Measurements from ENCODE around the gene ZFYVE28. TPM values are rescaled to one million over a fixed set of nuclear protein-coding genes. Genes with fewer than 3 reads are reported as not detected.

The ZFYVE28 gene
- total and polyA plus RNA-seq, 2 experiments from 2014 or later, result 4.6 to 9.6 TPM

DNA sequence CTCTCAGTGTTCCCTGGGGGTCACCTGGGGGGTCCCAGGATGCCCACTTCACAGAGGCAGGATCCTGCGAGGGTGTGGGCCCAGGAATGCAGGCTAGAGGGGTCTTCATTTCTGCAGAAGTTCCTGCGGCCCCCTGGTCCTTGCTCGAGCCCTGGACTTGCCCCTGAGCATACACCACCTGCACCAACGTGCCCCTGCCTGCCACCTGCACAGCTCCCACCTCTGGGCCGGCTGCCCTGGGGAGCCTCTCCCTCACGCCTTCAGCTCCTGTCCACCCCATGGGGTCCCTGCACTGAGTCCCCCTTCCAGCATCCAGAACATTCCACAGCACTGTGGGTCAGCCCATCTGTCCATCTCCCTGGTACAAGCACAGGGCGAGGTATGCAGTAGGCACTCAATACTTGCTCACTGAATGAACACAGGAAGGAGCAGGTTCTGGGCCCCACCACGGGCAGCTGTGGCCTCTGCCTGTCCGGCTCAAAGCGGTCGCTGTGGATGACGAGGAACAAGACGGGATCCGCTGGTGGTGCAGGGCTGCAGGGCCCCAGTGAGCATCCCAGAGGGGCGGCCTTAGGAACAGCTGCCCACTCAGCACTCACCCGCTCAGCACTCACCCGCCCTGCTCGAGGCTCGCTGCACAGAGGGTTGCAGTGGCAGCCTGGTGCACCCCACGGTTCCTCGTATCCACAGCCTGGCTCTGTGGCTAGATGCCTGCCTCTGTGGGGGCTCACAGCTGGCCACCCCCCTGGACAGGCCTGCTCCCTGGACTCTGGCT lies 86.1 kb downstream of the ZFYVE28 start:
- Histone ChIP-seq H4K20me1 (ENCODE audit: insufficient read depth) (no peaks in the 10 kb centered on the region), H3K4me1 (ENCODE audit: insufficient read depth) (peaks cover 14% of the 10 kb centered on the region), H3K79me2 (ENCODE audit: insufficient read depth) (no peaks in the 10 kb centered on the region), H3F3A (ENCODE audit: insufficient read depth) (peaks cover 7% of the 10 kb centered on the region; the same call in 1 of the 2 replicates), H3K27me3 (replicated peaks; ENCODE audit: insufficient read depth) (no peaks in the 10 kb centered on the region), H3K9ac (no peak overlapping the region), H3K9me3 (ENCODE audit: low read depth) (no peaks in the 10 kb centered on the region), H3K4me2 (ENCODE audit: unreplicated experiment) (no peak overlapping the region), H2AFZ (no peak overlapping the region), H3K36me3 (ENCODE audit: low read depth) (peaks cover 12% of the 10 kb centered on the region), H3K4me3 (no peak overlapping the region), H3K9me2 (ENCODE audit: insufficient read depth) (no peaks in the 10 kb centered on the region), H3K27ac (no peak overlapping the region)
- in situ Hi-C loops (cut with MboI), result no loop called here
- DNase-seq, result no peak
- no peak for TF ChIP-seq EZH2phosphoT487 (IDR thresholded peaks at IDR 0.05; ENCODE audit: insufficient read depth, low read depth)
- no peak for TF ChIP-seq EZH2 (IDR thresholded peaks at IDR 0.05; ENCODE audit: insufficient read depth, poor library complexity, severe bottlenecking)
- WGBS, 2 experiments (ENCODE audit: low coverage in 1 of 2, low lambda C conversion rate in 2 of 2, missing lambda C conversion rate in 2 of 2), result 95% methylated on average over 21 of the region's 21 CpGs

DNA sequence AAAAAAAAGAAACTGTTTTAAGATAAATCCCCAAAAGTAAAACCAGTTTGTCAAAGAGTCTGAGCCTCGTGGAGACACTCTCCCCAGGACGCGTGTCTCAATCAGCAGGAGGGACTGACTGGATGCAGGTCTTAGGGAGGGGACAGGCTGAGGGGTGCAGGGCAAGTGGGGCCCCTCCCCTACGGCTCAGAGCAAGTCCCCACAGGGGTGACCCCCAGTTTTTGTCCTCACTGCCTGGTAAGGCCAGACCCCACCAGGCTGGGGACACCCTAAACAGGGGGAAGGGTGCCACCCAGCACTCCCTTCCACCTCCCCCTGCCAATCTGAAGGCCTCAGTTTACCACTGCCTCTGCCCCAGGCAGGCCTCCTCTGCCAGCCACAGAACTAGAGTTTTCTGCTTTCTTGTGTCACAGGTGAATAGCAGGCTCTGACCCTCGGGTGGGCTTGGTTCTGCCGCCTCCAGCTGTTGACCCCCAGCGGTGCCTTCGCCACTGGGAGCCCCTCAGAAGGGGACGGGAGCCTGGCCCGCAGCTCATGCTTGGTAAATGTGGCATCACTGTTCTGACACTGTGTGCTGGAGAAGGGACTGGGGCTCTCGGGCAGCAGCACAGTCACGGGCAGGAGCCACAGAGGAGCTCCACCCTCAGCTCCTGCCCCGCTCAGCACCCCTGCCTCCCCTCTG lies 86.8 kb downstream of the ZFYVE28 start:
- H3K9me2 ChIP-seq (ENCODE audit: insufficient read depth), result no peaks in the 10 kb centered on the region
- no peaks in the 10 kb centered on the region for H3K79me2 ChIP-seq (ENCODE audit: insufficient read depth)
- peaks cover 14% of the 10 kb centered on the region for H3K4me1 ChIP-seq (ENCODE audit: insufficient read depth)
- no peak overlapping the region for H3K4me3 ChIP-seq
- no peaks in the 10 kb centered on the region for H3K9me3 ChIP-seq (ENCODE audit: low read depth)
- in situ Hi-C loops (cut with MboI), result no loop called here
- peaks cover 14% of the 10 kb centered on the region for H3K36me3 ChIP-seq (ENCODE audit: low read depth)
- H3F3A ChIP-seq (ENCODE audit: insufficient read depth), result peaks cover 7% of the 10 kb centered on the region; the same call in 1 of the 2 replicates
- no peak for DNase-seq
- H3K27me3 ChIP-seq (replicated peaks; ENCODE audit: insufficient read depth), result no peaks in the 10 kb centered on the region
- TF ChIP-seq EZH2phosphoT487 (IDR thresholded peaks at IDR 0.05; ENCODE audit: insufficient read depth, low read depth) (no peak), EZH2 (IDR thresholded peaks at IDR 0.05; ENCODE audit: insufficient read depth, poor library complexity, severe bottlenecking) (no peak)
- no peaks in the 10 kb centered on the region for H4K20me1 ChIP-seq (ENCODE audit: insufficient read depth)
- no peak overlapping the region for H3K4me2 ChIP-seq (ENCODE audit: unreplicated experiment)
- 95 to 98% methylated on average over 12 of the region's 13 CpGs for WGBS, 2 experiments (ENCODE audit: low coverage in 1 of 2, low lambda C conversion rate in 2 of 2, missing lambda C conversion rate in 2 of 2)
- H2AFZ ChIP-seq, result no peak overlapping the region
- H3K27ac ChIP-seq, result no peak overlapping the region
- H3K9ac ChIP-seq, result no peak overlapping the region

DNA sequence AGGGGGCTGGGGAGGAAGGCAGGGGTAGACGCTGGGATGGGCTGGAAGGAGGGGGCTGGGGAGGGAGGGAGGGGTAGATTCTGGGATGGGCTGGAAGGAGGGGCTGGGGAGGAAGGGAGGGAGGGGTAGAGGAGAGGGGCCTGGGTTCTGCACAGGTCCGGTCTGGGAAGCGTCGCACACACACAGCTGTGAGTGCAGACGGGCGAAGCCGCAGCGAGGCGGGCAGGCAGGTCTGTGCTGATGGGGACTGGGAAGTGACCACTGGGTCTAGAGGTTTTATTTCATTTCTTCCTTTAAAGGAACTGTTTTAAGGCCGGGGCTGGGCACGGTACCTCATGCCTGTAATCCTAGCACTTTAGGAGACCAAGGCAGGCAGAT lies 87.4 kb downstream of the ZFYVE28 start:
- Histone ChIP-seq H3K27ac (no peak overlapping the region), H3K79me2 (ENCODE audit: insufficient read depth) (no peaks in the 10 kb centered on the region), H3K36me3 (ENCODE audit: low read depth) (peaks cover 14% of the 10 kb centered on the region), H3K4me3 (no peak overlapping the region), H3K9me2 (ENCODE audit: insufficient read depth) (no peaks in the 10 kb centered on the region), H3K27me3 (replicated peaks; ENCODE audit: insufficient read depth) (no peaks in the 10 kb centered on the region), H3F3A (ENCODE audit: insufficient read depth) (peaks cover 7% of the 10 kb centered on the region; the same call in 1 of the 2 replicates), H3K9me3 (ENCODE audit: low read depth) (no peaks in the 10 kb centered on the region), H3K9ac (no peak overlapping the region), H2AFZ (no peak overlapping the region), H3K4me2 (ENCODE audit: unreplicated experiment) (no peak overlapping the region), H4K20me1 (ENCODE audit: insufficient read depth) (no peaks in the 10 kb centered on the region), H3K4me1 (ENCODE audit: insufficient read depth) (peaks cover 14% of the 10 kb centered on the region)
- DNase-seq, result no peak
- 79 to 90% methylated on average over 9 to 11 of the region's 11 CpGs for WGBS, 2 experiments (ENCODE audit: low coverage in 1 of 2, low lambda C conversion rate in 2 of 2, missing lambda C conversion rate in 2 of 2)
- in situ Hi-C loops (cut with MboI), result no loop called here
- TF ChIP-seq EZH2 (IDR thresholded peaks at IDR 0.05; ENCODE audit: insufficient read depth, poor library complexity, severe bottlenecking) (no peak), EZH2phosphoT487 (IDR thresholded peaks at IDR 0.05; ENCODE audit: insufficient read depth, low read depth) (no peak)

DNA sequence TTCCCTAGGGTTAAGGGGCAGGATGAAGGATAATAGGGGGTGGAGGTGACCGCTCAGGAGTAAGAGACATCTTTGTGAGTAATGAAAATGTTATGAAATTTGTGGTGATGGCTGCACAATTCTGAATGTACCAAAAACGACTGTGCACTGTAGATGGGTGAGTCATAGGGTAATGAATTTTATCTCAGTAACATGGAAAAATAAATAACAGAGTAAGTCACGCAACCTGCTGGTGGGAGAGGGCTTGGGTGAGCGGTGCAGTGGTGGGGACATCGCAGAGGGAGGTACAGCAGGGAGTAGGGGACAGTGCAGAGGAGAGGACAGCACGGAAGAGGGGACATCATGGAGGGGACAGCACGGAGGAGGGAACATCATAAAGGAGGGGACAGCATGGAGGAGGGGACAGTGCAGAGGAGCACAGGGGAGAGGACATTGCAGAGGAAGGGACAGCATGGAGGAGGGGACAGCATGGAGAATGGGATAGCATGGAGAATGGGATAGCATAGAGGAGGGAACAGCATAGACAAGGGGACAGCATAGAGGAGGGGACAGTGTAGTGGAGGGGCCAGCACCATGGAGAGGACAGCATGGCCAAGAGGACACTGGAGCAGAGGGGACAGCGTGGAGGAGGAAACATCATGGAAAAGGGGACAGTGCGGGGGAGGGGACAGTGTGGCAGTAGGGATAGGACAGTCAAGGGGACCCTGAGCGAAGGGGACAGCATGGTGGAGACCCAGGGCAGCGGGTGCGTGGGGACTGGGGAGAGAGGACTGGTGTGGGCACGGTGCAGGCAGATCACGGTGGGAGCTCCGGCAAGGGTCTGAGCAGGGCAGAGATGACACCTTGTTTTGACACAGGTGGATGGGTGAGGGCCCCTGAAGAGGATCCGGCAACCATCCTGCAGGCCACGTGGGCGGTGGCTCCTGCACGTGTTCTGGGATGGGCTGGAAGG lies 88.1 kb downstream of the ZFYVE28 start:
- Histone ChIP-seq H3K27ac (peak overlapping the region; percentile 17; the same call in 1 of the 2 replicates), H3K4me2 (ENCODE audit: unreplicated experiment) (peak overlapping the region; percentile 58), H3K79me2 (ENCODE audit: insufficient read depth) (no peaks in the 10 kb centered on the region), H3F3A (ENCODE audit: insufficient read depth) (peaks cover 7% of the 10 kb centered on the region; the same call in 1 of the 2 replicates), H3K36me3 (ENCODE audit: low read depth) (peaks cover 14% of the 10 kb centered on the region), H3K9me2 (ENCODE audit: insufficient read depth) (no peaks in the 10 kb centered on the region), H3K9me3 (ENCODE audit: low read depth) (no peaks in the 10 kb centered on the region), H3K27me3 (replicated peaks; ENCODE audit: insufficient read depth) (no peaks in the 10 kb centered on the region), H3K4me3 (no peak overlapping the region), H3K4me1 (ENCODE audit: insufficient read depth) (peaks cover 14% of the 10 kb centered on the region), H3K9ac (0 out of 2 replicates have a peak overlapping the region, but pooled peaks have one; percentile 15), H4K20me1 (ENCODE audit: insufficient read depth) (no peaks in the 10 kb centered on the region), H2AFZ (no peak overlapping the region)
- 66 to 68% methylated on average over 19 of the region's 19 CpGs for WGBS, 2 experiments (ENCODE audit: low coverage in 1 of 2, low lambda C conversion rate in 2 of 2, missing lambda C conversion rate in 2 of 2)
- peak; percentile 94 for DNase-seq
- no peak for TF ChIP-seq EZH2 (IDR thresholded peaks at IDR 0.05; ENCODE audit: insufficient read depth, poor library complexity, severe bottlenecking)
- TF ChIP-seq EZH2phosphoT487 (IDR thresholded peaks at IDR 0.05; ENCODE audit: insufficient read depth, low read depth), result no peak
- in situ Hi-C loops (cut with MboI), result no loop called here
